GM10266 (cell line): ENCODE data around the gene PRRX2.
"Not testable (repeated sequence)": the region's sequence is repeated elsewhere in the genome, so short reads cannot be mapped to it uniquely, and the experiment has no call there.

Experiments used
- DNase-seq: peaks from one replicate; pipeline ENCODE4 v3.0.0; 2012; ENCODE audit errors: extremely low spot score
- TF ChIP-seq, protein P1 (sequence below): IDR thresholded peaks from 2 replicates; pipeline ENCODE4 v1.5.1; 2012; ENCODE audit warnings: mild to moderate bottlenecking, low read depth; ENCODE audit not compliant: control insufficient read depth, insufficient read depth; ENCODE audit errors: missing control alignments

The PRRX2 gene

DNA sequence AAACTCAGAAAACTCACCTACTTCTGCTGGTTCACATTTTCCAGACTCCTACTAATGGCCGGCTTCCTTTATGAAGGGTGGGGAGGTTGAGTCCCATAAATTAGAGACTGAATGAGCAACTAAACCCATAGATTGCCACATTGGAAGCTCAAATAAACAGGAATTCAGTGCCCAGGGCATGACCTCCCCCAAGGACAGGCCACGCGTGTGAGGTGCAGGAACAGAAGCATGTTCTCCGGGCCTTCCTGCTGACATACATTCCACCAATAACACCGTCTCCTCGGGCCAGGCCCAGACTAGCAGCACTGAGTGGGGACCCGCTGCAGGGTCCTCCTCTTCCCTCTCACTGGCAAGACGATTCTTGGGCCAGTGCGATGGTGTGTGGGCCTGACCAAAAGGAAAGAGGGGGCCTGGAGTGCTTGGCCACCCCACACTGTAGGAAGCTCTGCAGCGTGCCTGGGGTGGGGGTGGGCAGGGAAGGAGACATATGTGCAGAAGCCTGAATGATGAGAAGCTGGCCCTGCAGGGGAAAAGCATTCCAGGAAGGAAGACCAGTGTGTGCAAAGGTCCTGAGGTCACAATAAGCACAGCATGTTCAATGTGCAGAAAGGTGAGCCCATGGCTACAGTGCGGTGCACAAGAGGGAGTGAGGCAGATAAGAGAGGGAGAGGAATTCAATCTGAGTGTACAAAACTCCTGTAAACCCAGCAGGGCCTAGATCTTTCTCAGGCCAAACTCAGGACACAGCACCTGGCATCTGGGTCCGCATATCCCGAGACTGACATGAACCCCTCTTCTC is 75.4 kb downstream of the PRRX2 start:
- TF ChIP-seq, protein P1, sequence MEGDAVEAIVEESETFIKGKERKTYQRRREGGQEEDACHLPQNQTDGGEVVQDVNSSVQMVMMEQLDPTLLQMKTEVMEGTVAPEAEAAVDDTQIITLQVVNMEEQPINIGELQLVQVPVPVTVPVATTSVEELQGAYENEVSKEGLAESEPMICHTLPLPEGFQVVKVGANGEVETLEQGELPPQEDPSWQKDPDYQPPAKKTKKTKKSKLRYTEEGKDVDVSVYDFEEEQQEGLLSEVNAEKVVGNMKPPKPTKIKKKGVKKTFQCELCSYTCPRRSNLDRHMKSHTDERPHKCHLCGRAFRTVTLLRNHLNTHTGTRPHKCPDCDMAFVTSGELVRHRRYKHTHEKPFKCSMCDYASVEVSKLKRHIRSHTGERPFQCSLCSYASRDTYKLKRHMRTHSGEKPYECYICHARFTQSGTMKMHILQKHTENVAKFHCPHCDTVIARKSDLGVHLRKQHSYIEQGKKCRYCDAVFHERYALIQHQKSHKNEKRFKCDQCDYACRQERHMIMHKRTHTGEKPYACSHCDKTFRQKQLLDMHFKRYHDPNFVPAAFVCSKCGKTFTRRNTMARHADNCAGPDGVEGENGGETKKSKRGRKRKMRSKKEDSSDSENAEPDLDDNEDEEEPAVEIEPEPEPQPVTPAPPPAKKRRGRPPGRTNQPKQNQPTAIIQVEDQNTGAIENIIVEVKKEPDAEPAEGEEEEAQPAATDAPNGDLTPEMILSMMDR, result no peak
- DNase-seq, result no peak

DNA sequence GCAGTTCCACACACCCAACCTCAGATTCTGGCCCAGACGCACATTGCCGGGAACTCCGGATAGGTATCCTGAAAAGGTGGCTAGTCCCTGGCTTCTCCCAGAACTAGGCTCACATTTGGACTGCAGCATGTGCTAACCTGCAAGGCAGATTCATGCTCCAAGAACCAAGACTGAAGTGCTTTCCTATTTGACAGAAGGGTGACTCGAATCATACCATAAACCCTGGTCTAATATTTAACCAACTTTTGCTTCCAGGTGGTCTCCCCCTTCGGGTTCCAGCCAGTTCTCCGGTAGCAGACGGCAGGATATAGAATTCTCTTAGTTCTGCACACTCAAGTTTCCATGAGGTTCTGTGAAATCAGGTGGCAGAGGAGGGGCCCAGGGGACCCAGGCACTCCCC is 79.8 kb downstream of the PRRX2 start:
- TF ChIP-seq, protein P1, result no peak

DNA sequence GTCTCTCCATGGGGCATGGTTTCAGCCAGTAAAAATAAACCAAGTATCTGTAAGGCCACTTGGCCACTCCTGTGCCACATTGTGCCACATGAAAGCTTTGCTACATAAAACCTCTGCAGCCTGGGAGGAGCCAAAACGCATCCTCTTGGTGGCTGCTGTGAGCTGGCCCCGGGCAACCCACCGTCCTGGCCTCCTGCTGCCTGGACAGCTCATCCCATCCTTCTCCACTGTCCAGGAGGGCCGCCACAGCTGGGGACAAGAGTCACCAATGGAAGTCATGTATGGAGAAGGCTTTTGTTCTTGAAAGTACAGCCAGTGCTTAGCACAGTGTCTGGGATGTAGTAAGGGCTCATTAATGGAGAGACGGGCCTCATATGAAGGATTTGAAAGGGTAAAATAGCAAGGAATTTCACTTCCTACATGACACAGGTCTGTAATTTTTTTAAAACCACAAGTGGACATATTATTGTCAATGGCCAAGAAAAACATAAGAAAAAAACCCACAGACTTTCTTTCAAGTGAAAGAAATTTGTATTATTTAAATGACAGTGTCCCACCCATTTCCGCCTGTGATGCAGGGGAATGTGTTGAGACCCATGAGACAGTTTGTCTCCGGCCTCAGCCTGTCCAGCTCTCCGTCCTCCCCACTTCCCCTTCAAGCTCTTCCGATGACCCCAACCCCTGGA is 80.8 kb downstream of the PRRX2 start:
- TF ChIP-seq, protein P1, result no peak
- DNase-seq, result no peak

More for the DNA sequence above, 79.8 kb downstream of the PRRX2 start:
- no peak for DNase-seq

DNA sequence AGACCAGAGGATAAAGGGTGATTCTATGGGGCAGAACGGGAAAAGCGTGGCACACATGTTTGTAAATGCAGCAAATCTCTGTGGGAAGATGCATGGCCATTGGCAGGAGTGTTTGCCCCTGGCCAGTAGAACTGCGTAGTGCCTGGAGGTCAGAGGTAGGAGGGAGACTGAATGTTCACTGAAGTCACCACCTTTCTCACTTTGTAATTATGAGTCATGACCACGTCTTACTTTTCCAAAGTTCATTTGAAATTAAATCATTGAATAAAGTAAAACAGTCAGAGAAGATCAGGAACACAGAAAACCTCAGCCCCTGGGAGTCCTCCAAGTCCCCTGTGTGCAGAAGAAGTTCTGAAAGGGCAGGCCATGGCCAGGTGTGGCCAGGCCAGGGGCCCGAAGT is 82.8 kb downstream of the PRRX2 start:
- DNase-seq, result no peak
- TF ChIP-seq, protein P1, result no peak

DNA sequence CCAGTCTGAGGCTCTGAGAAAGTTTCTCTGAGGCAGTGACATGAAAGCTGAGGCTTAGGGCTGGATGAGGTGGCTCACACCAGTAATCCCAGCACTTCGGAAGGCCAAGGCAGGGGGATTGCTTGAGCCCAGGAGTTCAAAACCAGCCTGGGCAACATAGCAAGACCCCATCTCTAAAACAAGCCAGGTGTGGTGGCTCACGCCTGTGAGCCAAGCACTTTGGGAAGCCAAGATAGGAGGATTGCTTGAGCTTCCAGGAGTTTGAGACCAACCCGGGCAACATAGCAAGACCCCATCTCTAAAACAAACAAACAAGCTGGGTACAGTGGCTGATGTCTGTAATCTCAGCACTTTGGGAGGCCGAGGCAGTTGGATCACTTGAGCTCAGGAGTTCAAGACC is 83.6 kb downstream of the PRRX2 start:
- DNase-seq, result not testable (repeated sequence)

DNA sequence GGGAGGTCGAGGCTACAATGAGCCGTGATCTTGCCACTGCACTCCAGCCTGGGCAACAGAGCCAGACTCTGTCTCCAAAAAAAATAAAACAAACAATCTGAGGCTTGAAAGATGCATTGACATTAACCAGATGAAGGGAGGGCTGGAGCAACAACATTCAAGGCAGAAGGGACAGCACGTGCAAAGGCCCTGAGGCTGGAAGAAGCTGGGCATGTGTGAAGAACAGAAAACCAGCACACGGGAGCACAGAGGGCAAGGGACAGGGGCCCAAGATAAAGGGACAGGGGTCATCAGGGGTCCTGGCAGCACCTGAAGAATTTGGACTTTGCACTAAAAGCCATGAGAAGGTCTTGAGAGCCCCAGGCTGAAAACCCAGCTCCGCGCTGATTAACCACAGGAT is 84.1 kb downstream of the PRRX2 start:
- DNase-seq, result no peak
- TF ChIP-seq, protein P1, result no peak

DNA sequence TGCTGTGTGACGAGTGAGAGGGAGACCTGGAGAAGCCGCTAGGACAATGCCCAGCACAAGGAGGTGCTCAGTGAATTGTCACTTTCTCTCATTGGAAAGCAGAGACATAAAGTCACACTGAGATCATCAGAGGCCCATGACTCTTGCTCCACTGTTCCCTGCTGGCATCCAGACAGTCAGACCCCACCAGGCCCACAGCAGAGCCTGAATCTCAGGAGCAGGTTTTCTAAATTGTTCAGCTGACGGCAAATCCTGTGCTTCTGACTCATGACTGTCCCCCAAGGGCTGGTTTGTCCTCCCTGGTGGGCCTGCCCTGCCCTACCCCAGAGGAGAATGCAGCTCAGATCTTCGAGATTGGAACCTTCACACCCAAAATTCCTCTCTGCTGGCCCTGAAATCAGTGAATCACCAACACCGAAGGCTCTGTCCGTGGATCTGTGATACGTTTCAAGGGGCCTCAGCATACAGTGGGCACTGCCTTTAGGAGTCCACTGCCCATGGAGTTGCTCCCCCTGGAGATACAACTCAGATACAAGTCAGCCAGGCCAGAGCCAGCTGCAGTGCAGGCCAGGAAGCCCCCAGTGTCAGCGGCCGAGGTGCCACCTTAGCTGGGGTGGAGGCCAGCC is 84.7 kb downstream of the PRRX2 start:
- TF ChIP-seq, protein P1, result no peak
- DNase-seq, result no peak
